Lower leg skin (tissue), 3 donors: Measurements from ENCODE around the gene PDE1C.

Source experiments
- CTCF ChIP-seq, 3 donors: fragments of 450-650 bp; IDR thresholded peaks; one replicate each; pipeline ENCODE4 v1.5.1; 2016; ENCODE audit warnings: antibody characterized with exemption in 3 of 3, mild to moderate bottlenecking in 3 of 3, moderate library complexity in 2 of 3
- POLR2A ChIP-seq, 2 donors: fragments of 450-650 bp; IDR thresholded peaks; one replicate each; pipeline ENCODE4 v1.6.1; 2016 to 2017; ENCODE audit warnings: antibody characterized with exemption in 2 of 2, mild to moderate bottlenecking in 1 of 2, moderate library complexity in 1 of 2

- no peak for TF ChIP-seq CTCF (IDR thresholded peaks at IDR 0.05)
- TF ChIP-seq POLR2A (IDR thresholded peaks at IDR 0.05), result no peak
Measured at GRCh38 chr7:31894308-31894707, 175.9 kb downstream of the PDE1C start.
